ENCODE results near the gene PPP1R14C. TPM values are rescaled to one million over a fixed set of nuclear protein-coding genes. Genes with fewer than 3 reads are reported as not detected.

PPP1R14C gene
- total RNA-seq, 1 donor from 2014 or later, result 0.11 TPM

- DNase-seq (no peak), ATAC-seq (ENCODE audit: low read depth) (no peak)
- Mint-ChIP-seq H3K27me3 (peaks cover 9% of the 10 kb centered on the region), H3K4me3 (no peak overlapping the region), H3K36me3 (ENCODE audit: low read depth) (no peaks in the 10 kb centered on the region), H3K27ac (no peak overlapping the region), H3K4me1 (peaks cover 10% of the 10 kb centered on the region), H3K9me3 (no peaks in the 10 kb centered on the region)
- intact Hi-C loops (cut with micrococcal nuclease), result no loop called here
- ChIA-PET CTCF (no interaction called here), POLR2A (no interaction called here)
- no peak for TF ChIP-seq CTCF (IDR thresholded peaks at IDR 0.05)
Measured at GRCh38 chr6:150194195-150194594, 51.4 kb downstream of the PPP1R14C start.

GRCh38 chr6:150195996-150196417 lies 53.2 kb downstream of the PPP1R14C start:
- DNase-seq (no peak), ATAC-seq (ENCODE audit: low read depth) (no peak)
- Mint-ChIP-seq H3K27me3 (peaks cover 9% of the 10 kb centered on the region), H3K4me3 (no peak overlapping the region), H3K36me3 (ENCODE audit: low read depth) (no peaks in the 10 kb centered on the region), H3K4me1 (peaks cover 10% of the 10 kb centered on the region), H3K9me3 (no peaks in the 10 kb centered on the region), H3K27ac (no peak overlapping the region)
- no peak for TF ChIP-seq CTCF (IDR thresholded peaks at IDR 0.05)
- ChIA-PET POLR2A (no interaction called here), CTCF (no interaction called here)
- intact Hi-C loops (cut with micrococcal nuclease), result no loop called here

GRCh38 chr6:150196942-150197745 lies 54.3 kb downstream of the PPP1R14C start:
- no peaks in the 10 kb centered on the region for H3K9me3 Mint-ChIP-seq
- DNase-seq (no peak), ATAC-seq (ENCODE audit: low read depth) (no peak)
- no peak overlapping the region for H3K4me3 Mint-ChIP-seq
- CTCF ChIA-PET, result no interaction called here
- no peak overlapping the region for H3K27ac Mint-ChIP-seq
- H3K4me1 Mint-ChIP-seq, result peaks cover 10% of the 10 kb centered on the region
- peaks cover 5% of the 10 kb centered on the region for H3K27me3 Mint-ChIP-seq
- intact Hi-C loops (cut with micrococcal nuclease), result no loop called here
- no peak for TF ChIP-seq CTCF (IDR thresholded peaks at IDR 0.05)
- POLR2A ChIA-PET, result no interaction called here
- H3K36me3 Mint-ChIP-seq (ENCODE audit: low read depth), result no peaks in the 10 kb centered on the region

GRCh38 chr6:150198532-150198931 lies 55.7 kb downstream of the PPP1R14C start:
- Mint-ChIP-seq H3K36me3 (ENCODE audit: low read depth) (no peaks in the 10 kb centered on the region), H3K27me3 (peaks cover 2% of the 10 kb centered on the region), H3K27ac (no peak overlapping the region), H3K9me3 (no peaks in the 10 kb centered on the region), H3K4me3 (no peak overlapping the region), H3K4me1 (peaks cover 10% of the 10 kb centered on the region)
- intact Hi-C loops (cut with micrococcal nuclease), result no loop called here
- TF ChIP-seq CTCF (IDR thresholded peaks at IDR 0.05), result no peak
- ChIA-PET POLR2A (no interaction called here), CTCF (no interaction called here)
- no peak for DNase-seq
- ATAC-seq (ENCODE audit: low read depth), result no peak

- Mint-ChIP-seq H3K4me1 (peaks cover 10% of the 10 kb centered on the region), H3K4me3 (no peak overlapping the region), H3K9me3 (no peaks in the 10 kb centered on the region), H3K36me3 (ENCODE audit: low read depth) (no peaks in the 10 kb centered on the region), H3K27me3 (no peaks in the 10 kb centered on the region), H3K27ac (no peak overlapping the region)
- no peak for TF ChIP-seq CTCF (IDR thresholded peaks at IDR 0.05)
- ATAC-seq (ENCODE audit: low read depth) (no peak), DNase-seq (no peak)
- ChIA-PET POLR2A (no interaction called here), CTCF (no interaction called here)
- intact Hi-C loops (cut with micrococcal nuclease), result no loop called here
Measured at GRCh38 chr6:150199241-150199640, 56.4 kb downstream of the PPP1R14C start.

Data from activated B cell treated with CpG ODN at 0.5 μM for 24 hours (primary cell).